Panc1 (cell line): ENCODE measurements around the gene HPCAL1. TPM values are rescaled to one million over a fixed set of nuclear protein-coding genes. Genes with fewer than 3 reads are reported as not detected.

Source experiments
- ATAC-seq: fragments of 200-7000 bp; cut with Tn5 transposase; 2 replicates; pipeline ENCODE4 v1.9.1; 2020; ENCODE audit warnings: mild to moderate bottlenecking, moderate library complexity
- BruUV-seq: library from RNA; stranded (reverse); fragments of 400-500 nt; replicated peaks from 2 replicates; lab custom pipeline; 2021; lab: Mats Ljungman, UMichigan
- CTCF ChIA-PET: fragments of 300-600 bp; sonication (Branson Sonifier 250); formaldehyde crosslinking; loops from one replicate; lab custom pipeline; 2022; ENCODE audit warnings: antibody characterized with exemption; lab: Charles Lee
- POLR2A ChIA-PET: fragments of 300-600 bp; sonication (Branson Sonifier 250); formaldehyde crosslinking; loops from one replicate; lab custom pipeline; 2022; ENCODE audit warnings: antibody characterized with exemption; lab: Charles Lee
- DNase-seq: peaks from one replicate; pipeline ENCODE4 v3.0.0-alpha.2; 2010; ENCODE audit warnings: low read depth, low spot score
- H3K27ac ChIP-seq: 2 replicates; pipeline ENCODE4 v1.5.1; 2011; ENCODE audit warnings: mild to moderate bottlenecking, low read length, inconsistent platforms
- H3K27me3 ChIP-seq: fragments of 200-500 bp; sonication (Bioruptor generic); 2 replicates; pipeline ENCODE4 v1.6.0; 2014; ENCODE audit warnings: low read length, inconsistent platforms; ENCODE audit not compliant: control insufficient read depth, insufficient read depth
- H3K36me3 ChIP-seq: fragments of 200-500 bp; sonication (Bioruptor generic); 2 replicates; pipeline ENCODE4 v1.5.1; 2014; ENCODE audit warnings: inconsistent platforms, mild to moderate bottlenecking, low read length, moderate library complexity; ENCODE audit not compliant: control insufficient read depth, insufficient read depth
- H3K4me1 ChIP-seq: 2 replicates; pipeline ENCODE4 v1.5.1; 2011; ENCODE audit warnings: inconsistent platforms, mild to moderate bottlenecking, low read length, moderate library complexity; ENCODE audit not compliant: control insufficient read depth, insufficient read depth
- H3K4me3 ChIP-seq, 2 experiments: 2 replicates each; pipeline ENCODE4 v1.5.1; 2011 to 2012; ENCODE audit warnings: low read depth in 2 of 2, low read length in 2 of 2, mild to moderate bottlenecking in 2 of 2, inconsistent platforms in 1 of 2, moderate library complexity in 1 of 2
- H3K9me3 ChIP-seq: fragments of 200-500 bp; sonication (Bioruptor generic); 2 replicates; pipeline ENCODE4 v1.5.1; 2014; ENCODE audit warnings: low read depth, mild to moderate bottlenecking, inconsistent platforms, low read length, moderate library complexity; ENCODE audit not compliant: control insufficient read depth, insufficient read depth
- POLR2AphosphoS5 ChIP-seq: IDR thresholded peaks from 2 replicates; pipeline ENCODE4 v1.6.1; 2012; ENCODE audit warnings: mild to moderate bottlenecking, low read depth, low read length, moderate library complexity
- SIN3A ChIP-seq: IDR thresholded peaks from 2 replicates; pipeline ENCODE4 v1.6.1; 2012; ENCODE audit warnings: low read depth, mild to moderate bottlenecking, low read length, moderate library complexity, borderline replicate concordance; ENCODE audit not compliant: insufficient read depth
- TCF7L2 ChIP-seq: IDR thresholded peaks from 2 replicates; pipeline ENCODE4 v1.6.1; 2011; ENCODE audit warnings: mild to moderate bottlenecking, low read depth, low read length, inconsistent platforms
- in situ Hi-C: cut with HindIII; loops from 2 replicates; pipeline ENCODE4 v1.10.0; 2016; ENCODE audit warnings: low sequenced_read_pairs, low pct_unique_long_range_greater_than_20kb
- intact Hi-C: fragments of 100-400 bp; cut with micrococcal nuclease; formaldehyde crosslinking; loops from one replicate; pipeline ENCODE4 v1.10.0; 2022; ENCODE audit not compliant: unreplicated experiment
- total RNA-seq: library from RNA; stranded (reverse); gene quantifications from one replicate; pipeline ENCODE4 v1.2.1, GENCODE V29; 2021; ENCODE audit not compliant: unreplicated experiment
- TF ChIP-seq, protein P1 (sequence below): fragments of 450-650 bp; IDR thresholded peaks from 2 replicates; pipeline ENCODE4 v1.5.1; 2017; ENCODE audit warnings: mild to moderate bottlenecking
- TF ChIP-seq, protein P2 (sequence below), 2 experiments: IDR thresholded peaks; 2 replicates each; pipeline ENCODE4 v1.6.1; 2011 to 2012; ENCODE audit warnings: low read depth in 2 of 2, control low read depth in 1 of 2, low read length in 1 of 2, mild to moderate bottlenecking in 1 of 2, moderate library complexity in 1 of 2; ENCODE audit not compliant: insufficient read depth in 1 of 2

Gene HPCAL1
- total RNA-seq, 1 experiment from 2014 or later, result 234 TPM

DNA sequence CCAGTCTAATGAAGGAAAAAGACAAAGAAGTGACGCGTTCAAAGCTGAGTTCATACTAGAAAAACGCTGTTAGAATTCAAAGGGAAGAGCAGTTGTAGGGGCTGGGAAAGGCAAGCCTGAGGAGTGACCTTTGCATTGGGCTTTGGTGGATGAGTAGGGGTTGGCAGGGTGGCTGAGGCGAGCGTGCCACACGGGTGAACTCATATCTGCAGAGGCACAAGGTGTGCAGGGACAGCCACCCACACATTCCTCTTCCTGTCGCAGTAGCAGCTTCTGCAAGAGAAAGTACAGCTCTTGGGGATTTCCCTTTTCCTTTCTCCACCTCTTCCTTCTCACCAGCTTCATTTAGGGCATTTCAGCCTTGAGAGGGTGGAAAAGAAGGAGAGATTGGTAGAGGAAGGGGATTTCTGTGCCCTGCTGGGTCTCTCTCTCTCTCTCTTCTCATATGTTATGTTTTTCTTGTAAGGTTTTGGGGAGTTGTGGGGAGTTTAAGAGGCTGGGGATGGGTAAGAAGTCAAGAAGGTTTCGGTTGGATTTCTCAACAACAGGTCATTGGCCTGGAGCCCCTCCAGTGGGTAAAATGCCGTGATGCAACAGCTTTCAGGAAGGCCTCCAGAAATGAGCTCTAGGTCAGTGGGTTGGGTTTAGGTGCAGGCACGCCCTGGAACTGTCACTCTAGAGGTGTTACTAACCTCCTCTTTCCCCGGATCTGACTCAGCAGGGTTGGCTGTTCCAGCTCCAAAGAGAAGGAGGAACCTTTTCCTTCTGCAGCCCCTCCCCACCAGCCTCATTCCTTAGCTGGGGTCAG lies 105.3 kb downstream of the HPCAL1 start:
- ChIA-PET POLR2A (interaction anchor here (0.5 to 1.0 kb wide), 9 partner anchors 9 to 124 kb away, joined by 3 to 6 read pairs (median 3); no protein-coding TSS in a partner anchor), CTCF (interaction anchor here (0.6 to 2.5 kb wide), 9 partner anchors 27 to 1929 kb away, joined by 3 to 14 read pairs (median 4); no protein-coding TSS in a partner anchor)
- H3K27me3 ChIP-seq, result no peaks in the 10 kb centered on the region
- DNase-seq, result peak; percentile 90
- H3K36me3 ChIP-seq, result no peaks in the 10 kb centered on the region; the same call in 1 of the 2 replicates
- peak; percentile 77 for ATAC-seq
- H3K4me3 ChIP-seq, result peak overlapping the region in 1 of 2 experiments; percentile 21; a peak in 1 of 4 replicates
- BruUV-seq, result no TSS peak
- no peaks in the 10 kb centered on the region for H3K9me3 ChIP-seq
- H3K4me1 ChIP-seq, result peaks cover 72% of the 10 kb centered on the region
- peak overlapping the region; percentile 99 for H3K27ac ChIP-seq
- peak; percentile 54 for TF ChIP-seq POLR2AphosphoS5
- peak; percentile 34; the same call in 1 of the 2 replicates for TF ChIP-seq TCF7L2
- TF ChIP-seq, protein P1, sequence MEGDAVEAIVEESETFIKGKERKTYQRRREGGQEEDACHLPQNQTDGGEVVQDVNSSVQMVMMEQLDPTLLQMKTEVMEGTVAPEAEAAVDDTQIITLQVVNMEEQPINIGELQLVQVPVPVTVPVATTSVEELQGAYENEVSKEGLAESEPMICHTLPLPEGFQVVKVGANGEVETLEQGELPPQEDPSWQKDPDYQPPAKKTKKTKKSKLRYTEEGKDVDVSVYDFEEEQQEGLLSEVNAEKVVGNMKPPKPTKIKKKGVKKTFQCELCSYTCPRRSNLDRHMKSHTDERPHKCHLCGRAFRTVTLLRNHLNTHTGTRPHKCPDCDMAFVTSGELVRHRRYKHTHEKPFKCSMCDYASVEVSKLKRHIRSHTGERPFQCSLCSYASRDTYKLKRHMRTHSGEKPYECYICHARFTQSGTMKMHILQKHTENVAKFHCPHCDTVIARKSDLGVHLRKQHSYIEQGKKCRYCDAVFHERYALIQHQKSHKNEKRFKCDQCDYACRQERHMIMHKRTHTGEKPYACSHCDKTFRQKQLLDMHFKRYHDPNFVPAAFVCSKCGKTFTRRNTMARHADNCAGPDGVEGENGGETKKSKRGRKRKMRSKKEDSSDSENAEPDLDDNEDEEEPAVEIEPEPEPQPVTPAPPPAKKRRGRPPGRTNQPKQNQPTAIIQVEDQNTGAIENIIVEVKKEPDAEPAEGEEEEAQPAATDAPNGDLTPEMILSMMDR, result no peak
- TF ChIP-seq, protein P2, sequence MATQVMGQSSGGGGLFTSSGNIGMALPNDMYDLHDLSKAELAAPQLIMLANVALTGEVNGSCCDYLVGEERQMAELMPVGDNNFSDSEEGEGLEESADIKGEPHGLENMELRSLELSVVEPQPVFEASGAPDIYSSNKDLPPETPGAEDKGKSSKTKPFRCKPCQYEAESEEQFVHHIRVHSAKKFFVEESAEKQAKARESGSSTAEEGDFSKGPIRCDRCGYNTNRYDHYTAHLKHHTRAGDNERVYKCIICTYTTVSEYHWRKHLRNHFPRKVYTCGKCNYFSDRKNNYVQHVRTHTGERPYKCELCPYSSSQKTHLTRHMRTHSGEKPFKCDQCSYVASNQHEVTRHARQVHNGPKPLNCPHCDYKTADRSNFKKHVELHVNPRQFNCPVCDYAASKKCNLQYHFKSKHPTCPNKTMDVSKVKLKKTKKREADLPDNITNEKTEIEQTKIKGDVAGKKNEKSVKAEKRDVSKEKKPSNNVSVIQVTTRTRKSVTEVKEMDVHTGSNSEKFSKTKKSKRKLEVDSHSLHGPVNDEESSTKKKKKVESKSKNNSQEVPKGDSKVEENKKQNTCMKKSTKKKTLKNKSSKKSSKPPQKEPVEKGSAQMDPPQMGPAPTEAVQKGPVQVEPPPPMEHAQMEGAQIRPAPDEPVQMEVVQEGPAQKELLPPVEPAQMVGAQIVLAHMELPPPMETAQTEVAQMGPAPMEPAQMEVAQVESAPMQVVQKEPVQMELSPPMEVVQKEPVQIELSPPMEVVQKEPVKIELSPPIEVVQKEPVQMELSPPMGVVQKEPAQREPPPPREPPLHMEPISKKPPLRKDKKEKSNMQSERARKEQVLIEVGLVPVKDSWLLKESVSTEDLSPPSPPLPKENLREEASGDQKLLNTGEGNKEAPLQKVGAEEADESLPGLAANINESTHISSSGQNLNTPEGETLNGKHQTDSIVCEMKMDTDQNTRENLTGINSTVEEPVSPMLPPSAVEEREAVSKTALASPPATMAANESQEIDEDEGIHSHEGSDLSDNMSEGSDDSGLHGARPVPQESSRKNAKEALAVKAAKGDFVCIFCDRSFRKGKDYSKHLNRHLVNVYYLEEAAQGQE (IDR thresholded peaks at IDR 0.05; ENCODE audit: insufficient read depth in 1 of 2, low read depth in 2 of 2, low read length in 1 of 2), result no peak
- TF ChIP-seq SIN3A, result no peak
- intact Hi-C loops, result loop anchor here (5.0 to 10.0 kb wide), 2 partner anchors 66 to 263 kb away; no protein-coding TSS in a partner anchor
- in situ Hi-C loops, result no loop called here

DNA sequence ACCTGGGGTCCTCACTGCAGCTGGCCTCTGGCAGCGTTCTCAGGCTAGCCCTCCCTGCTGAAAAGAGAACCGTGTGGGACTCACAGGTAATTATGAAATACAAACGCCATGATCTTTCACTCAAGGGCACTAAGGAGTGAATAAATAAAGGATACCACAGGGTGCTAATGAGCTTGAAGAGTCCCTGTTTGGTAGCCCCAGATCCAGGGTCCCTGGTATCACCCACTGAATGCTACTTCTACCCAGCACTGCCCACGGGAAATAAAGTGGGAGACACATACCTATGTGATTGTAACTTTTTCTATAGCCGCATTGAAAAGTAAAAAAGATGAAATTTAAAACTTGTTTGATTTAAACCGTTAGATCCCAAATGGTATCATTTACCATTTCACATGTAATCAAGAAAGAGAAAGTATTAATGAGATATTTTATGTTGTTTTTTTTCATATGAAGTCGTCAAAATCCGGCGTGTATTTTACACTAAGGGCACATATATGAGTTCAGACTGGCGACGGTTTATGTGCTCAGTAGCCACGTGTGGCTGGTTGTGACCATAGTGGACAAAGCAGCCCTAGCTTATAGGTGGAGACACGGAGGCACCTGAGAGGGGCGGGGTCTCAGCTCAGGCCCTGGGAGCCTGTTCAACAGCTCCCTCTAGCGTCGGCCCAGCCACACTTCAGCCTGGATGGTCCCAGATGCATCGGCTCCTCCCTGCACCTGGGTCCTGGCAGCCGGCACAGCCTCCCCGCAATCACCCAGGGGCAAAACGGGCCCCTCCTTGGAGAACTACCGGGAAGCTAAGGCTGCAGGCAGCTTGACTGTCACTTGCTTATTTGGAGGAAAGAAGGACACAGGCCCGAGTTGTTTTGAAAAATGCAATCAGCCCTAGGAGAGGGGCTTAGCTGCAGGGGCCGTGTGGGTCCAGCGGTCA lies 106.2 kb downstream of the HPCAL1 start:
- POLR2A ChIA-PET, result interaction anchor here (0.6 to 1.0 kb wide), 7 partner anchors 15 to 344 kb away, joined by 3 to 7 read pairs (median 5); partner anchors contain the start of gene HPCAL1
- intact Hi-C loops, result loop anchor here (5.0 to 10.0 kb wide), 2 partner anchors 67 to 264 kb away; no protein-coding TSS in a partner anchor

More for the DNA sequence above, 106.2 kb downstream of the HPCAL1 start:
- TF ChIP-seq TCF7L2 (no peak), POLR2AphosphoS5 (peak; percentile 44; the same call in 1 of the 2 replicates), SIN3A (no peak)
- TF ChIP-seq, protein P2 (IDR thresholded peaks at IDR 0.05; ENCODE audit: insufficient read depth in 1 of 2, low read depth in 2 of 2, low read length in 1 of 2), result 0 out of 4 replicates have a peak, but pooled peaks of 1 of the 2 experiments have one; percentile 35
- TF ChIP-seq, protein P1, result peak; percentile 98
- Histone ChIP-seq H3K27ac (peak overlapping the region; percentile 99), H3K9me3 (no peaks in the 10 kb centered on the region), H3K4me1 (peaks cover 72% of the 10 kb centered on the region), H3K36me3 (no peaks in the 10 kb centered on the region; the same call in 1 of the 2 replicates), H3K27me3 (no peaks in the 10 kb centered on the region), H3K4me3 (0 out of 4 replicates have a peak overlapping the region, but pooled peaks of 1 of the 2 experiments have one; percentile 1)
- CTCF ChIA-PET, result interaction anchor here (0.5 to 2.5 kb wide), 17 partner anchors 12 to 1930 kb away, joined by 3 to 14 read pairs (median 3); no protein-coding TSS in a partner anchor
- BruUV-seq, result TSS peak; percentile 60
- in situ Hi-C loops, result no loop called here
- DNase-seq (peak; percentile 74), ATAC-seq (peak; percentile 53)
